ENCODE measurements around the gene PRIMA1.

PRIMA1 gene

DNA sequence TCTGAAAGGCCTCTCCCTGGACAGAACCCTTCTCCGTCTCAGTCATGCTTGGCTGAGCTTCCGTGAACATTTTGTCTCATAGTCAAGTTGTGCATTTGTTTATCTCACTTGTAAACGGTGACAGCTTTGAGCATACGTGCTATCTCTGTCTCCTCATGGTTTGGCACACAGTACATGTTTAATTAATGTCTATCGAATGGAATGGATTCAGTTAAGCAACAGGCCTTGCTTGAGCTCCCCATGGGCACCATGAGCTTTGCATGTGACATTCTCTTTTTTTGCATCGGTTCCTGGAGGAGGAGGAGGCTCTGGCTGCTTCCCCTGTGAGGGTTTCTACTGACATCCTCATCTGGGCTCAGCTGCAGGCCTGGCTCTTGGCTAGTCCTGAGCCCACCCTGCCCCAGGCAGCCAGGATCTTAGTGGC, 80.0 kb downstream of the PRIMA1 start:
- DNase-seq = no peak

DNA sequence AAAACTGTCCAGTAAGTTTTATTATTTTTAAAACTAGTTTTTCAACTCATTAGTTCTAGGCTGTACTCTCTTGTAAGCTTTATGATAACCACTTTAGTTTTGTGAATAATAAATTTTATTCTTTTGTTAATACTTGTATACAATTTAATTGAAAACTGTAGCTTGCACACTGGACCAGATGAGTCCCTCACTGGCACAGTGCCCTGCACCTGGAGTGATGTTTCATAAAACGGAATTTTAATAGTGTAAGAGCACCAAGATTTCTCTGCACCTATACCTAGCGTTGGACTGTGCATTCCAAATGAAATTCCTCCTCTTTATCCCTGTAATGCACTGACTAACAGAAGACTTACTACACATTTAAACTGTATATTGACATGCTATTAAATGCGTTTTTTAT, 80.8 kb downstream of the PRIMA1 start:
- DNase-seq = no peak

DNA sequence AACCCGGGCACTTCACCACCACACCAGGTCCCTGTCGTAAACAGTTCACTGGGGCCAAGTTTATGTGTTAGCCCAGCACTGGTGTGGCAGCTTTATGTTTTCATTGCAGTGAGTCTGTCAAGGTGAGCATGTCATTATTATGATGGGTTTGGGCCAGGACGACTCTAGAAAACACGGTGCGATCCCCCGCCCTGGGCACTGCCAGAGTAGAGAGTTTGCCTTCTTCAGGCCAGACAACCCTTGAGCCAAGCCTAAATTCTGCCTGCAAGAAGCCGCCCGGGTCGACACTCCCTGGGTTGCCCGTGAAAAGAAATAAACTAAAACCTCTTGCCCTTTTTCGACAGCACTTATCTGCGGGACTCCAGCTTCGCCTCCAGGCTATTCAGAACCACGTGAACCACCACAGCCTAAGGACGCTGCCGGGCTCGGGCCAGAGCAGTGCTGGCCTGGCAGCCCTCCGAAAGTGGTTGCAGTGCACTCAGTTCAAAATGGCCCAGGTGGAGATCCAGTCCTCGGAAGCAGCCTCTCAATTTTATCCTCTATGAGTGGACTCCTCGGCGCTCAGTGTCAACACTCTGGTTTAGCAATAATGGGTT, 81.8 kb downstream of the PRIMA1 start:
- DNase-seq = no peak

DNA sequence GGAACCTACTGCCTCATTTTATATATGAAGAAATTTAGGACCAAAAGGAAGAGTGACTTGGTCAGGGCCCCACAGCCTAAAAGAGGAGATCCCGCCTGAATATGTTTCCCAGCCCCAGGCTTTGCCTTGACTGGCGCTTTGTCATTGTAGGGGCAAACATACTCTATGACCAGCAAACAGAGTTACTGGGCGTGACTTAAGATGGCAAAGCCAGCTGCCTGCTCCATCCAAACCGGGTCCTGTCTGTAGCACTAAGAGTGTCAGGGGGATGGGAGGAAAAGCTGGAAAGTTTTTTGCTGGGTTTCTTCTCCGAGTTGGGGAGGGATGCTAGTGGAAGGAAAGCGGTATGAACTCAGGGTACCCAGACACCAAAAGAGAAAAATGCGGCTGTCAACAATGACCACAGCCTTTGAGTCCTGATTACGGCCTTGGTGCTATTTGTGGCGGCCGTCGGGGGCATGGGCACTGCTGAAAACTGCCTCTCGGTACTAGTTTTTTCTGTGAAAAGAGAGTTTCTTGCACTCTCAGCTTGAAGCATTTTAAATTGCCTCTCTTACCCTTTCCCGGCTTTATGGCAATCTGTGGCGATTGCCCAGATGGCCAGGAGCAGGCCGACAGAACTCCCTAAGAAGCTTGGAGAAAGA, 82.7 kb downstream of the PRIMA1 start:
- DNase-seq = no peak

DNA sequence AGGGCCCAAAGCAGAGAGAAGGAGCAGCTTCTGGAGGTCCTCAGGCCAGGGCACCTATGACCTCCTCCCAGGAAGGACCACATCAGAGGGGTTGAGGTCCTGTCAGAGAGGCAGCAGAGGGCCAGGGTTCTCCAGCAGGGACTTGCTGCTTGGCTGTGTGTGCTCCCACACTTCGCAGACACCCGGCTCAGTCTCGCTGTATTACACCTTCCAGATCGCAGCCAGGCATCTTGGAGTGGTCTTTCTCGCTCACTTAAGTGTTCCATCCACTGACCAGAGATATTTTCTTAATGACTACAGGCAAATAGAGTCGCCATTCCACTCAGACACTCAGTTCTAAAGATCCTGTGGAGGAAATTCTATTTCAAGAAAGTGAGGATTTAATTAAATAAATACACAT, 84.3 kb downstream of the PRIMA1 start:
- DNase-seq = no peak

DNA sequence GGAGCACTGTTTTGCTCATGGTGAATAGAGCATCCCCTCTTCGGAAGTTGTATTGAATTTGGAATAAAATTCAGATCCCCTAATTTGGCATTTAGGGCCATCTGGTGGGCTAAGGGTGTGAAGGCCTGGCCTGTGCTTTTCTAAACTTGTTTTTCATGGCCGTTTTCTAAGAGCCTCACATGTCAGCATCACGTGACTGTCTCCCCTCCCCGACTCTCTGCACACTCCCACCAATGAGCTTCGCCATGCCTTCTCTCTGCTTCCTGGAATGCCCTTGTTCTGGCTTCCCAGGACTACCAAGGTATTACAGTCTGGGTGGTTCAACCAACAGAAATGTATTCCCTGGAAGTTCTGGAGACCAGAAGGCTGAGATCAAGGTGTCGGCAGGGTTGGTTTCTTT, 85.3 kb downstream of the PRIMA1 start:
- no peak for DNase-seq

DNA sequence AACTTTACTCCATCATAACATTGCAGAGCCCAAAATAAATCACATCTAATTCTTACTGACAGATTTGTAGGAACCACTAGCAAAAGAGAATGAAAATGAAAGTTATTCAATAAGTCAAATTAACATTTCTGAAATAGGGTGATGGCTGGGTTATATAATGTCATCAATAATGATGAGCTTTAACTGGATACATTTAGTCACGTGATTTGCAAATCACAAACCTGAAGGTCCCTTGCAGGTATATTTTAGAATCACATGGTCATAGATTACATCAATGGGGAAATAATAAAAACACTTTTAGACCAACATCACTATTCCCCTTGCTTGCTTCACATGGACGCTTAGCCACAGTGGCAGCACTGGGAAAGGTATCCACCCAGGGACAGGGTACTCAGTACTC, 86.7 kb downstream of the PRIMA1 start:
- DNase-seq = no peak

DNA sequence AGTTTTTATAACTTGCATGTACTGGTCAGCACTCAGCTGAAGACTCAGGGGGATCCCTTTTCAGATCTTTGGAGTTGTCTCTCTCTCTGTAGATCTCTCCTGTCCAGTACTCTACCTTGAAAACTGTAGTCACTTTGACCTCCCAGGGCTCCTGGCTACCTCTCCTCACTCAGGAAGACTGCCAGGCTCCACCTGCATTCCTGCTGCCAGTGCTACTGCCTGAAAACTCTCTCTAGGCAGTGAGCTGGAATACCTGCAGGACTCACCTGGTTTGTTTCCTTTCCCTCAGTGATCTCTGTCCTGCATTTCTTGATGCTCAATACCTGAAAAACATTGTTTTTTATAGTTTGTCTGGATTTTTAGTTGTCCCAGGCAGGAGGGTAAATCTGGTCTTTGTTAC, 87.4 kb downstream of the PRIMA1 start:
- no peak for DNase-seq

DNA sequence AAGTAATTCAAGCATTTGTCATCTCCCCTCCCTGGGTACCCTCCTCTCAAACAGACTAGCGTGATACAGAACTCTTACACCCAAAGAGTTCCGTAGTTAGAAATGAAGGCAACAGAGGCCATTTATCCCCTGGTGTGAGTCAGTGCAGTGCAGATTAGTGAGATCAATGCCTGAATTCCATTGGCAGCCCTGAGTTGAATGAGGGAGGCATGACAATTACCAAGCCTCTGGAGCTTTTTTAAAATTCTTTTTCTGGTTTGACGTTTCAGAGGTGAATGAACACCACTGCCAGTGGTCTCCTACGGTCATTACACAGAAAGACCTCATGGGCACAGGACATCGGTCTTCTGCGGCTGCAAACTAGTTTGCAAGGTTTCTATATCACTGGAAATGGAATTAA, 94.4 kb downstream of the PRIMA1 start:
- no peak for DNase-seq

DNA sequence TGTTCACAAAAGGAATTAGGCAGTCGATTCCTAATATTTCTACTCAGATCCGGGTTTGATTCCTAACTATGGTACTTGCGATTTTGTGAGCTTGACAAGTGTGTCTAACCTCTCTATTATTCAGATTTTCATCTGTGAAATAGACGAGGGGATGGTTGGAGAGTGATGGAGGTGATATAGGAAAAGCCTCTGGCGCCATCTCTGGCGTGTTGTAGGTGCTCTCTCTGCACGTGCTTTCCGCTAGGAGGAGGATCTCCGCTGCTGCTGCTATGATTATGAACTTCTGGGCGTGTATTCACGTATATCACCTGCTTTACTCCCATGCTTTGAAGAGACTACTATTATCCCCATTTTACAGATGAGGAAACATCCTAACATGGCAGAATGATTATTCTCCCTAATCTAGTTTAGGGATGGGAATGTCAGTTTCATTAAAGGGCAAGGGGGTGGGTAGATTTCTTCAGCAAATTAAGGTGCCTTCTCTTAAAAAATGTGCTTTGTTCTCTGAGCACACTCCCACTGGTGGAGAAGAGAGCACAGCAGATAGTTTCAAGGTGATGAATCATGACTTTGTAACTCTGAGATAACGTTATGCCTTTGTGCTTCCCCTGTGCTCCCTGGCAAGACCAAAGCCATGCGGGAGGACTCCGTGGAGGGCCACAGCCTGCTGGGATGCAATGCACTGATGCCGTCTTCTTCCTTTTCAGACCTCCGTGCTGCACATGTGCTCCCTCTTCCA, 97.1 kb downstream of the PRIMA1 start:
- no peak for DNase-seq

DNA sequence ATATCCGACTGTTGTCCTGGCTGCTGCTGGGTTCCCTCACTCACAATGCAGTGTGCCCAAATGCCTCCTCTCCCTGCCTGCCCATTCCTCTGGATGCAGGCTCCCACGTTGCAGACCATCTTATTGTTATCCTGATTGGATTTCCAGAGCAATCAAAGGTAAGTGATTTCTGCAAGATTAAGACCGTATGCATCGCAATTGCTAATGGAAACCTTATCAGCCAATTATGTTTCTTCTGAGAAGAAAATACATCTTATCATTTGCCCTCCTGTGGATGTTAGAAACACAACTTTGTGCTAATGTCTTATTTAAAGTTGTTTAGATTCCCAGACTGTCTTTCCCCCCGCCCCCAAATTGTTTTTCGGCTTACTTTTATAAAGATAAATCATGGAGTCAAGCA, 98.1 kb downstream of the PRIMA1 start:
- DNase-seq = no peak

DNA sequence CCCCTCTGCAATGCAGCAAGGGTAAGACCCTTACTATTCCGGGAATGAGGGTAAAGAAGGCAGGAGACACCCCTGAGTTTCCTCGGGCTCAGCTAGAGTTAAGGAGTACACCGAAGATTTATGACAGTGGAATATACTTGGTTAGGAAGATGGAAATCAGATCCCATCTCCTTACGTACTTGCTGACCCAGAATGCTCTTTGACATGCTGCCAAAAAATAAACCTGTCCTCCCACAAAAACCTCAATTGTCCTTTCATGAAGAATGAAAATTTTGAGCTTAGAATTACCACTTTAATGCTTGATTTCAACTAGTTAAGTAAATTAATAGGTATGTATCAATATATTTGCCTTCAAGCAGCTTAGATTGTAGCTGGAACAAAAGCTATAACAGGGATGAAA, 99.5 kb downstream of the PRIMA1 start:
- DNase-seq = no peak

DNA sequence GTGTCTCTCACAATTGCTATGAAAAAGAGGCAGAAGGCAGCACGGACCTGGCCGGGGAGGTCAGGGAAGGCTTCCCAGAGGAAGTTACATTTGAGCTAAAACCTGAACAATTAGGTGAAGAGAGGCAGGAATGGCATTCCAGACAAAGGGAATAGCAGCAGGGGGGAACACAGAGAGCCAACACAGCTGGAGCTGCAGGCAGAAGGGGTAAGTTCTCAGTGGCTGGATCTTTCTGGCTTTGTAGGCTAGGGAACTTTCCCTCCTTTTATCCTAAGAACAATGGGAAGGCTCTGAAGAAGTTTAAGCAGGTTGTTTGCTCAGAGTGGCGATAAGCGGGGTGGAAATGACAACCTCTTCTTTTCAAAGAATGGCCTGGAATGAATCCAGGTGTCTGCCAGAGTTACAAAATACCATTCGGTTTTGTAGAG, 100.0 kb downstream of the PRIMA1 start:
- no peak for DNase-seq

DNA sequence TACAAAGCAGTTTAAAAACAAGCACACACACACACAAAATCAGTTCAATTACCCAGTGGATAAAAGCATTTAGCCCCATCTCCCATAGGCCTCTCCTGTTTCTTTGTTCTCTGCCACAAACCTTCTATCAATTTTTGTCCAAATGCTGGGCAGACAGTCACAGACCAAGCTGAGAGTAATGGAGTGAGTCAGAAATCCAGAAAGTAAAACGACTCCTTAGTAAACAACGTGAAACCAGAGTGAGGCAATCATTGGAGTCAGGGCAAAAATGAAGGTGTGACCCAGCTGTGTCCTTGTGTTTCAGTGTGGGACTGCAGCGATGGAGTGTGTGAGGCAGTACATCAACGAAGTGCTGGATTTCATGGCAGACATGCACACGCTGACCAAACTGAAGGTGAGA, 102.0 kb downstream of the PRIMA1 start:
- no peak for DNase-seq

DNA sequence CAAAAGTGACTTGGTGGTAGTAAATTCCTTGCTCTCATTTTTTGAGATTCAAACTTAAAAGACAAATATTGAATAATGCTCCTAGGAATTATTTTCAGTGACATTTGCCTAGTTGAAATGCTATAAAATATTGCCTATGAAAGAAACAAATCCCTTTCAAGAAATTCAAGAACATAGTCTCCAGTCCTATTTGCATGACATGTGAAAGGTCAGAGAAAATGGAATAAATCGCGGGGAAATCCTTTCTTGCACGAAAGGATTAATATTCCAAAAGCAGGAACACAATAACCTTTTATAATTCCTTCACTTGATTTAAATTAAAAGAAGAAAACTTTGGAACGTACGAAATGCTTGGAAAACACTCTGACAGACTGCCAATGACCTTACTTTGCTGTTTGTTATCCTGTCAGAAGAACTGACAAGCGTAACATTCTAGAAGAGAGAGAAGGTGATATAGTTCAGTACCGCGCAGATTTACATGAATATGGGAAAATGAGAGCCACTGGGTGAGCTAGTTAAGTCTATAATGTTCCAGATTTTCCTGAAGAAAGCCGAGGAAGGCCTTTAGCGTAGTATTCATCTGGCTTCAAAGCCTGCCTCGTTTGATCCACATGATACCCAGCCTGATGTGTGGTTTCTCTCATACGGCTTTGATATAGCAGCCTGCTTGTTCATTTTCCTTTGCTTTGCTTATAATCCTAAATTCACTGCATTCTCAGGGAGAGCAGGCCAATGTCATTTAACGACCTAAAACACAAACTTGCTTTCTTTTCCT, 103.0 kb downstream of the PRIMA1 start:
- DNase-seq = no peak

DNA sequence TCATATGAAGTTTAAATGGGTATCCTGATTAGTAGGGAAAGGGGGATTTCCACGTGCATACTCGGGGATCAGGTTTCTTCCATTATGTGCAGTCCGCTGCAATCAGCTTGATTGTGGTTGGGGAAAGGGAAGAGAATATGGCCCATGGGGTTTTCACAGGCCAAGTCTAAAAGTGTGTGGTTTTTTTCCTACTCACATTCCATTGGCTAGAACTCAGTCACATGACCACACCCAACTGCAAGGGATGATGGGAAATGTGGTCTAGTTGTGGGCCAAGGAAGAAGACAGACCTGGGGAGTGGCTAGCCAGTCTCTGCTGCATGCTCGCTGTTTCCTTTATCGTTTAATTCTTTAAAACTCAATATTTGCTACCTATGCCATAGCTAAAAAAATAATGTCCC, 105.1 kb downstream of the PRIMA1 start:
- DNase-seq = no peak

DNA sequence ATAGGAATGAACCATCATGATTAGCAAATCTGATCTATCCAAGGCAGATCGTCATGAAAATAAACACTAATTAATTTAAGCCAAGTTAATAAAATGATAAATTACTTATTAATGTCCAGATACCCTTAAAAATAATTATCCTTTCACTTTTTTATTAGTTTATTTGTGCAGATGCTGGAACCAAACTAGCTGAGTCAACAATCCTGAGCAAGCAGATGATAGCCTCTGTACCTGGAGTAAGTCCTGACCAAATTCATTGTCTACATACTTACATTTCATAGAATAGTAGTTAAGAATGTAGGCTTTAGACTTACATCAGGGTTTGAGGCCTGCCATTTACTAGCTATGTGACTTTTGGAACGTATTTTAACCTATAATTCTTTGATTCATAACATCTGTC, 105.8 kb downstream of the PRIMA1 start:
- DNase-seq = no peak

DNA sequence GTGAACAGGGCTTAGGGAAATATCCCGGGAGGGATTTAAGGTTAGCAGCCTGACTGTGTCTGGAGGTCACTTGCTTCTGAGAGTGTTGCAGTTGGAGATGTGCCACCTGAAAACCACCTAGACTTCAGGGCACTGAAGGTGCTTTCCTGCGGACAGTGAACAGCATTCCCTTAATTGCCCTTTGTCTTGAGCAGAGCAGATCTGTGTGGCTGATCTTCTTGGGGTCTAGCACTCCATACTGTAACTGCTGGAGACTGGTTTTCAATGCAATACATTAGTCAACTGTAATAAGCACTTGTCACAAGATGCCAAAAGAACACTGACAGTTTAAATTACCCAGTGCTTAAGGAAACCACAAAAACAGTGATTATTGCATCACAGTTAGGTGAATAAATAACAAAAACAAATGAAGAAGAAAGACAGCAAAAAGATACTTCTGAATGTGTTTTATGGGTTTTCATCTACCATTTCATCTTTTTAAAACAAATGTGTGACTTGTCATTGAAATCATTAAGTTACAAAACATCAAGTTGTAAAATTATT, 111.8 kb downstream of the PRIMA1 start:
- DNase-seq = no peak

DNA sequence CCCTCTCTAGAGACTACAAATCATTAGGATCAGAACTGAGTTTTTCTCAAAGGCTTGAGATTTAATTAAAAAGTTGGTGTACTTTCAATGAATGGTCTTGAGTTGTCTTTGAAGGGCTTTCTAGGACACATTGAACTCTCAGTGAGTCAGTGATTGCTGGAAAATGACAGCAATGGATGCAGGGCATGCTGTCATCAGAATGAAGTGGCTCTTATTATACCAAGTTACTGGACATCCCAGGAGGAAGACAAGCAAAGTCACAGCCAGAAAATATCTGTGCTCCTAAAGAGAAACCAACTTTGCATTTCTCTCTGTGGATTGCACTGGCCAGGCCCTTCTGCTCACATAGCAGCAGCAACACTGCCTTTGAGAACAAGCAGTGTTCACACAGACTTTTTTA, 112.6 kb downstream of the PRIMA1 start:
- DNase-seq = no peak

DNA sequence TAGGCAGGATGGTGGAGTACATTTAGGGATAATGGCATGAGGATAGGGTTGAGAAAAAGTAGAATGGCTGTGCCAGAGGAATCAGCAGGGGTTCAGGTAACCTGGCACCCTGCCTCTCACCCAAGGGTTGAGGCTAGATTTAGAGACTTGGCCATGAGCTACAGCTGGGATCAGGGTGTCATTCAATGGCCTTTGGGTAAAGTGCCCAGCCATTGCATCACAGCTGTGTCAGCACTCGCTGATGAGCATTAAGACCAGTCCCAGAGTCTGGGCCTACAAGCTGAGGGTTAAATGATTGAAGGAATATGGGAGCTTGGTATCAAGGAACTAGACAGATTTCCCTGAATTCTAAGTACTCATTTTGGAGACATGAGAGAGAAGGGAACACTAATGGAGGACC, 113.9 kb downstream of the PRIMA1 start:
- DNase-seq = no peak

DNA sequence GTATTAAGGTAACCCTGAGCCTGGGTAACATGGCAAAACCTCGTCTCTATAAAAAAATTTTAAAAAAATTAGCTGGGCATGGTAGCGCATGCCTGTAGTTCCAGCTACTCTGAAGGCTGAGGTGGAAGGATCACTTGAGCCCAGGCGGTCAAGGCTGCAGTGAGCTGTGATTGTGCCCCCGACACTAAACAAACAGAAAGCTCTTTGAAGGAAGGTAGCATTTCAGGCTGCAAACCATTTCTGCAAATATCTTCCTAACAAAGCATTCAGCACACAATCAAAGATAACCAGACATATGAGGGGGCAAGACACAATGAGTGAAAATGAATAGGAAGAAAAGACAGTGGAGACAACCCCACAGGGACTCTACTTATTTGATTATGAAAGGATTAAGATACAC, 118.7 kb downstream of the PRIMA1 start:
- DNase-seq = no peak
